HG03280 (cell line): Measurements from ENCODE around the gene CORO6.

ENCODE experiments used
- ATAC-seq: cut with Tn5 transposase; IDR thresholded peaks from one replicate; pipeline ENCODE4 v1.9.1; 2021; ENCODE audit warnings: mild to moderate bottlenecking, moderate library complexity; ENCODE audit not compliant: unreplicated experiment

CORO6 gene

DNA sequence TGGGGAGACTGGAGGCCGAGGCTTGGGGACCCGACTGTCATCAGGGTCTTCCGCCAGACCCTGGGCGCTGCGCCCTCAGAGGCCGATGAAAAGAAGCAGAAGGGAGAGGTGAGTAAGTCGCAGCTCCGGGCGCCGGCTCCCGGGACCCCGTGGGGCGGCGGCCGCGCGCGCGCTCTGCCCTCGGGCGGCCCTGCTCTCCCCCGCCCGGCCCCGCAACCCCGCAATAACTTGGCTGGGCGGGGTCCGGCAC, 55.5 kb downstream of the CORO6 start:
- peak; percentile 12 for ATAC-seq

DNA sequence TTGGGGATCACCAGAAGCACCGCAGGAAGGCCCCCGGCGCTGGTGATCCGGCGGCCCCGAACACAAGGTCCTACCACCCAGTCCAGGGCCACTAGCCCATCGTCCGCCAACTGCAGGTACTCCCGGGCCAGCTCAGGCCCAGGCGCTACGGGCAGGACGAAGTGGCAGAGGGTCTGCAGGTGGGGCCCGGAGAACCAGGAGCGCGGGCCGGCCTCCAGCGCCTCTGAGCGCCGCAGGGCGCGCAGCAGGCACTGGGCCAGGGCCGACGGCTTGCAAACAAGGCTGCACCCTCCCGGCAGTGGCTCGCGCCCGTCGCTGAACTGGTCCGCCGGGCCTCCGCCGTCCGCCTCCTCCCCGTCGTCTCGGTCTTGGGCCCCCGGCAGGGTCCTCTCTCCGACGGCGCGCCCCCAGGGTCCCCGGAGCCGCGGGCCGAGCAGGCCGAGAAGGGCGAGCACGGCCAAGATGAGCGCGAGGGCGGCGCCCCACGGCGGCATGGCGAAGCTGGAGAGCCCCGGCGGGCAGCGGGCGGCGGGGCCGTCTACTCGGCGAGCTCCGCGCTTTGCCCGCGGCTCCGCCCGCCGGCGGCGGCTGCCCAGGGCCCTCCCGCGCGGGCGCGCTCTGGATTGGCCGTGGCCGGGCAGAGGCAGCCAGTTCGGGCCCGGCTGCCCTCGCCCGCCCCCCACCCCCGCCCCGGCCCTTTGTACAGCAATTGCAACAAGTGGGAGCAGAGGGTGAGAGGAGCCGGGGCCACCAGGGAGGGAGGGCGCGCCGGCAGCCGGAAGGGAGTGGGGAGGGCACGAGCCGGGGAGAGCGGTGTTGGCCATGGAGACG, 56.0 kb downstream of the CORO6 start, which contains the start of gene ABHD15:
Gene ABHD15, minus strand, starts transcription at position 565 of the 831 bp plus-strand sequence. Its CDS starts 71 bp downstream, at position 494.
- ATAC-seq = peak; percentile 33

DNA sequence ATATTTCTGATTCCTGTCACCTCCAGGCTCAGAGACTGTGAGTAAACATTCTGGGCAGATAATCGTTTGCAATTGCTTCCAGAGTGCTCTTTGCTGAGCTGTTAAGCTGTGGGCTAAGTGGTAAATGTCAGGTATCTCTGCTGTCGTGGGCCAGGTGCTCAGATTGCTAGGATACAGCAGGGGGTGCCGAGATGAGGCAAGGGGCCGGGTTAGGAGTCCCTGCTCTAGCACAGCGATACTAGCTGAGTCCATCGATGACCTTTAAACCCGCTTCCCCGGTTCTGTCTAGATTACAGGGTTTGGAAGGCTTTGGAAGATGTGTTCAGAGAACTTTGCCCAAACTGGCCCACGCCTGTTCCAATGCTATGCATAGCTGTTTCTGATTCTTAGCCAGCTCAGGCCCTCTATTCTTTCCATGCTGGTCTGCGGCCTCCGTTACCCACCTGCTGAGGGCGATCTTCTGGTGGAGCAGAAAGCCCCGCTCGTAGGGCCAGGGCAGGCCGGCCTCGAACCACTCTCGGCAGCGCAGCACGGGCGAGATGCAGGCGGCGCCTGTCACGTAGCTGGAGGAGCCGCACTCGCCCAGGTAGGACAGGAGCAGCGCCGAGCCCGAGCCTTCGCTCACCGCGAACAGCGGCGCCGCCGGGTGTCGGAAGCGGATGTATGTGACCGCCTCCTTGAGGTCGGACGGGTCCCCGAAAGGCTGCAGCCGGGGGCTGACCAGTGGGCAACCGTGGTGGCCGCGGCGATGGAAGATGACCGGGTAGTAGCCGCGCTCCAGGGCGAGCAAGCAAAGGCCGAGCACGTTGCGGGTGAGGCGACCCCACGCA, 56.9 kb downstream of the CORO6 start:
- peak; percentile 21 for ATAC-seq
